HCT116 (cell line): Measurements from ENCODE around the gene VANGL1. TPM values are rescaled to one million over a fixed set of nuclear protein-coding genes. Genes with fewer than 3 reads are reported as not detected.

Experiments used
- ATAC-seq: fragments of 200-7000 bp; cut with Tn5 transposase; 2 replicates; pipeline ENCODE4 v1.9.1; 2020; ENCODE audit warnings: mild to moderate bottlenecking, moderate library complexity
- BruUV-seq: library from RNA; stranded (reverse); fragments of 400-500 nt; replicated peaks from 2 replicates; lab custom pipeline; 2021; lab: Mats Ljungman, UMichigan
- CTCF ChIA-PET: fragments of 300-600 bp; sonication (Branson Sonifier 250); formaldehyde crosslinking; loops from one replicate; lab custom pipeline; 2021; ENCODE audit warnings: antibody characterized with exemption; lab: Charles Lee
- POLR2A ChIA-PET: fragments of 300-600, 350-600 bp; sonication (Branson Sonifier 250); formaldehyde crosslinking; loops from one replicate; lab custom pipeline; 2021; ENCODE audit warnings: antibody characterized with exemption; lab: Charles Lee
- RAD21 ChIA-PET, 2 experiments: fragments of 300-600 bp; sonication (Branson Sonifier 250); formaldehyde crosslinking; loops; one replicate each; lab custom pipeline; 2023; ENCODE audit warnings: low total read pairs in 2 of 2; ENCODE audit not compliant: uncharacterized antibody in 2 of 2, unreplicated experiment in 2 of 2, low non-redundant PET in 1 of 2; lab: Charles Lee
- DNase-seq: peaks from one replicate; pipeline ENCODE4 v3.0.0-alpha.2; 2010; ENCODE audit warnings: low read depth, low spot score
- H2AFZ ChIP-seq: fragments of 200-600 bp; shearing (Covaris generic), sonication (generic); 2 replicates; pipeline ENCODE4 v1.6.1; 2017; ENCODE audit warnings: low read depth, mixed run types, mixed read lengths, antibody characterized with exemption, low read length; ENCODE audit not compliant: poor library complexity, severe bottlenecking
- H3K27ac ChIP-seq: 2 replicates; pipeline ENCODE4 v1.5.1; 2012; ENCODE audit warnings: low read depth, low read length
- H3K27me3 ChIP-seq: fragments of 200-600 bp; sonication (generic); 2 replicates; pipeline ENCODE4 v1.6.1; 2016; ENCODE audit warnings: mixed run types, low read length, mixed read lengths; ENCODE audit not compliant: insufficient read depth
- H3K36me3 ChIP-seq, 2 experiments: fragments of 200-500 bp in 1 of 2; fragments of 200-600 bp in 1 of 2; sonication (Bioruptor generic) in 1 of 2; sonication (generic) in 1 of 2; 2 replicates each; pipeline versions ENCODE4 v1.5.1 to v1.6.1; 2014 to 2016; ENCODE audit warnings: low read length in 2 of 2, inconsistent platforms in 1 of 2, mixed read lengths in 1 of 2, mixed run types in 1 of 2; ENCODE audit not compliant: insufficient read depth in 2 of 2, control insufficient read depth in 1 of 2
- H3K4me1 ChIP-seq, 2 experiments: fragments of 200-600 bp in 1 of 2; sonication (generic) in 1 of 2; 2 replicates each; pipeline versions ENCODE4 v1.5.1 to v1.6.1; 2012 to 2017; ENCODE audit warnings: low read length in 2 of 2, inconsistent platforms in 1 of 2, mild to moderate bottlenecking in 1 of 2, mixed read lengths in 1 of 2, mixed run types in 1 of 2, moderate library complexity in 1 of 2; ENCODE audit not compliant: insufficient read depth in 2 of 2, control insufficient read depth in 1 of 2
- H3K4me2 ChIP-seq: fragments of 200-600 bp; sonication (generic); 2 replicates; pipeline ENCODE4 v1.6.1; 2017; ENCODE audit warnings: mixed run types, low read length, mixed read lengths
- H3K4me3 ChIP-seq, 2 experiments: fragments of 200-600 bp in 1 of 2; sonication (generic) in 1 of 2; replicated peaks in 1 of 2; 2 replicates each; pipeline ENCODE4 v1.5.1; 2011 to 2016; ENCODE audit warnings: low read length in 2 of 2, control low read depth in 1 of 2, low read depth in 1 of 2, mild to moderate bottlenecking in 1 of 2, mixed read lengths in 1 of 2, mixed run types in 1 of 2
- H3K79me2 ChIP-seq: fragments of 200-600 bp; sonication (generic); 2 replicates; pipeline ENCODE4 v1.6.1; 2017; ENCODE audit warnings: mild to moderate bottlenecking, mixed run types, low read length, moderate library complexity, mixed read lengths; ENCODE audit not compliant: insufficient read depth
- H3K9ac ChIP-seq: fragments of 200-600 bp; sonication (generic); 2 replicates; pipeline ENCODE4 v1.6.1; 2016; ENCODE audit warnings: low read length, mixed read lengths
- H3K9me2 ChIP-seq: fragments of 200-600 bp; sonication (generic), shearing (Covaris generic); 2 replicates; pipeline ENCODE4 v1.6.1; 2017; ENCODE audit warnings: mixed run types, mild to moderate bottlenecking, moderate library complexity; ENCODE audit not compliant: insufficient read depth
- H3K9me3 ChIP-seq, 2 experiments: fragments of 200-500 bp in 1 of 2; fragments of 200-600 bp in 1 of 2; sonication (Bioruptor generic) in 1 of 2; sonication (generic) in 1 of 2; 2 replicates each; pipeline ENCODE4 v1.6.1; 2014 to 2017; ENCODE audit warnings: low read length in 2 of 2, mixed read lengths in 2 of 2, inconsistent platforms in 1 of 2, low read depth in 1 of 2, mild to moderate bottlenecking in 1 of 2, mixed run types in 1 of 2, moderate library complexity in 1 of 2; ENCODE audit not compliant: control insufficient read depth in 1 of 2, insufficient read depth in 1 of 2
- H4K20me1 ChIP-seq: fragments of 200-600 bp; sonication (generic), shearing (Covaris generic); 2 replicates; pipeline ENCODE4 v1.6.1; 2017; ENCODE audit warnings: mixed run types, mild to moderate bottlenecking, moderate library complexity; ENCODE audit not compliant: insufficient read depth
- ATF3 ChIP-seq: IDR thresholded peaks from 2 replicates; pipeline ENCODE4 v1.6.1; 2012
- EGR1 ChIP-seq: IDR thresholded peaks from 2 replicates; pipeline ENCODE4 v1.6.1; 2012; ENCODE audit warnings: low read depth
- EZH2 ChIP-seq: fragments of 200-600 bp; sonication (generic); IDR thresholded peaks from 2 replicates; pipeline ENCODE4 v1.6.1; 2017; ENCODE audit warnings: antibody characterized with exemption, mixed run types
- EZH2phosphoT487 ChIP-seq: fragments of 200-600 bp; IDR thresholded peaks from 2 replicates; pipeline ENCODE4 v1.6.1; 2018; ENCODE audit warnings: antibody characterized with exemption, borderline replicate concordance
- POLR2A ChIP-seq: IDR thresholded peaks from 2 replicates; pipeline ENCODE4 v1.7.0; 2011; ENCODE audit warnings: borderline replicate concordance; ENCODE audit not compliant: insufficient read depth, insufficient read length; ENCODE audit errors: extremely low read depth
- POLR2AphosphoS5 ChIP-seq: IDR thresholded peaks from 2 replicates; pipeline ENCODE4 v1.6.1; 2011; ENCODE audit warnings: mild to moderate bottlenecking, low read depth, low read length, moderate library complexity
- RAD21 ChIP-seq: IDR thresholded peaks from 2 replicates; pipeline ENCODE4 v1.6.1; 2012; ENCODE audit warnings: low read depth, mild to moderate bottlenecking
- SP1 ChIP-seq: IDR thresholded peaks from 2 replicates; pipeline ENCODE4 v1.6.1; 2012; ENCODE audit warnings: low read depth
- TCF7L2 ChIP-seq: IDR thresholded peaks from 2 replicates; pipeline ENCODE4 v1.7.0; 2011; ENCODE audit warnings: borderline replicate concordance, inconsistent platforms; ENCODE audit not compliant: insufficient read depth, insufficient read length; ENCODE audit errors: extremely low read depth
- YY1 ChIP-seq: IDR thresholded peaks from 2 replicates; pipeline ENCODE4 v1.6.1; 2011; ENCODE audit warnings: low read length, low read depth, moderate library complexity, mild to moderate bottlenecking; ENCODE audit not compliant: insufficient replicate concordance; ENCODE audit errors: extremely low read depth
- ZFX ChIP-seq: fragments of 450-650 bp; IDR thresholded peaks from 2 replicates; pipeline ENCODE4 v1.6.1; 2017
- ZNF274 ChIP-seq: fragments of 200-500 bp; sonication (Bioruptor generic); IDR thresholded peaks from 2 replicates; pipeline ENCODE4 v1.6.1; 2014; ENCODE audit warnings: mild to moderate bottlenecking, low read depth, low read length, inconsistent platforms
- intact Hi-C: fragments of 100-400 bp; cut with micrococcal nuclease; formaldehyde crosslinking; loops from 2 replicates; pipeline ENCODE4 v1.10.0; 2022
- total RNA-seq: library from RNA; stranded (reverse); gene quantifications from one replicate; pipeline ENCODE4 v1.2.1, GENCODE V29; 2021; ENCODE audit not compliant: unreplicated experiment
- TF ChIP-seq, protein P1 (sequence below): IDR thresholded peaks from 2 replicates; pipeline ENCODE4 v1.6.1; 2012; ENCODE audit warnings: low read depth
- TF ChIP-seq, protein P2 (sequence below): IDR thresholded peaks from 2 replicates; pipeline ENCODE4 v1.6.1; 2012

The VANGL1 gene
- total RNA-seq, 1 experiment from 2014 or later: 23.5 TPM

DNA sequence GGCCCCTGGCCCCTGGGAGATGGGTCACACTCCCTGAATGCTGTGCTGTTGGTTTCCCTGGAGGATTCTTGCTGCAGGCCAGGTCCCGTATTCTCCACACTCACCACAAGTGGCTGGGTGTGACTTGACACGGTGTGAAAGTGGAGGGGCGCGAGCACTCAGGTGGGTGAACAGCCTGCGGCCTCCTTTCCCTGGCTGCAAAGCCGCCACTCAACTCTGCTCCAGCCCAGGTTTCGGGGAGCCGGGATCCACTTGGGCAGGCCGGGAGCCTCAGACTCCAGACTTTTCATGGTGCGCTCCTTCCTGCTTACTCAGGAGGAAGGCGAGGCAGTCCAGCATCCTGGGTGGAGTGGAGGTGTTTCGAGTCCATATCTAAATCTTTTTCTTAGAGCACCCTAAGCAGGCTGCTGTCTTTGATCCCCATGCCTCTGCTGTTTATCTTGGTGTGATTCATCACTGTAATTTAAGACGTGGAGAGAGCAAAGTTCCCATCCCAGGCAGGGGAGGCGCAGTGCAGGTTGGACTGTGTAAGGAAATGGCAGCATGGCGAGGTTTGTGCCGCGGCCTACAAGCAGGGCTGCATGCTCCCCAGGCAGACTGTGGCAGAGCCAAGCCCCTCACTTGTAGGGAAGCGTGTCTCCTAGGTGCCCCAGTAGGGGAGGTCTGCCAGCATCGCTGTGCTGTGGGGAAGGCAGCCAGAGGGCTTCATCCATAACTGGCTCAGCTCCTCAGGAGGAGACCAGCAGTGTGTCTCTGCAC is 29.6 kb downstream of the VANGL1 start (continued):
- no peak for TF ChIP-seq ATF3
- no peak for TF ChIP-seq EZH2phosphoT487
- TF ChIP-seq EGR1: no peak
- TF ChIP-seq RAD21: peak; percentile 16

DNA sequence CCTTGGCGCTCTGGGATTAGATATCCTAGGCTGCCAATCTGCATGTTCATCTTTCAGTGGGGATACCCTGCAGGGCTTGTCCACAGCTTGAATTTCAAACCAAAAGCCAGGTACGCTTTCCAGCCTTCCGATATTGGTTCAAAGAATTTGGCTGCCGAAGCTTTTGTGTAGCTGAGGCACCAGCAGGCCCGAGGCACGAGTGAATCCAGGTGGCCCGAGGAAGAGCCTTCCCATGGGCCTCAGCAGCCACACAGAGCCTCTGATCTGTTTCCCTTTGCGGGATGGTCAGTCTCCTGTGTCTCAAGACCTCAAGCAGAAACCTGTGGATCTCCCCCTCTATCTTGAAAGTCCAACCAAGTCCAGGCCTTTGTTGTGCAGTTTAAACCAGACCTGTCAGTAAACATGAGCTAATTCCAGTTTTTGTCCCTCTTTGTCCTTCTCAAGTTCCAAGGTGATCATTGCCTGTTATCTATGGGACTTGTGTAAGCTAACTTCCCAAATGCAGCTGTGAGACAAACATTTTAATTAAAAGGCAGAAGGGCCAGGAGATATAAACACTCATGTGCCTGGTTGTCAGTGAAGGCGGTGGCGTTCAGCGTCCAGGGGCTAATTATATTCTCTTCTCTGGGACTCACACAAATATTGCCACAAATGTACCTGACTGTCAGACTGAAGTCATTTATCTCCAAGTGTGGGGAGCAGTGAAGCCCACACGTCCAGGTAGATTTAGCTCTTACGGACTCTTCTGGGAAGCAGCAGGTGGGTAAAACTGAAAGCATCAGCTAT is 30.6 kb downstream of the VANGL1 start:
- Histone ChIP-seq H3K27me3 (no peaks in the 10 kb centered on the region), H3K27ac (peak overlapping the region; percentile 90), H4K20me1 (peaks cover 3% of the 10 kb centered on the region; the same call in 1 of the 2 replicates), H3K79me2 (peaks cover 14% of the 10 kb centered on the region), H3K4me3 (no peak overlapping the region), H3K36me3 (no peaks in the 10 kb centered on the region), H3K9me2 (no peaks in the 10 kb centered on the region), H2AFZ (no peak overlapping the region), H3K4me1 (peaks cover 64 to 87% of the 10 kb centered on the region in 2 experiments), H3K9ac (peak overlapping the region; percentile 54), H3K9me3 (no peaks in the 10 kb centered on the region), H3K4me2 (peak overlapping the region; percentile 85)
- TF ChIP-seq YY1 (no peak), TCF7L2 (no peak), POLR2A (no peak), POLR2AphosphoS5 (no peak), ZNF274 (no peak), EZH2 (no peak), EGR1 (no peak), SP1 (no peak), ZFX (no peak)
- TF ChIP-seq, protein P1, sequence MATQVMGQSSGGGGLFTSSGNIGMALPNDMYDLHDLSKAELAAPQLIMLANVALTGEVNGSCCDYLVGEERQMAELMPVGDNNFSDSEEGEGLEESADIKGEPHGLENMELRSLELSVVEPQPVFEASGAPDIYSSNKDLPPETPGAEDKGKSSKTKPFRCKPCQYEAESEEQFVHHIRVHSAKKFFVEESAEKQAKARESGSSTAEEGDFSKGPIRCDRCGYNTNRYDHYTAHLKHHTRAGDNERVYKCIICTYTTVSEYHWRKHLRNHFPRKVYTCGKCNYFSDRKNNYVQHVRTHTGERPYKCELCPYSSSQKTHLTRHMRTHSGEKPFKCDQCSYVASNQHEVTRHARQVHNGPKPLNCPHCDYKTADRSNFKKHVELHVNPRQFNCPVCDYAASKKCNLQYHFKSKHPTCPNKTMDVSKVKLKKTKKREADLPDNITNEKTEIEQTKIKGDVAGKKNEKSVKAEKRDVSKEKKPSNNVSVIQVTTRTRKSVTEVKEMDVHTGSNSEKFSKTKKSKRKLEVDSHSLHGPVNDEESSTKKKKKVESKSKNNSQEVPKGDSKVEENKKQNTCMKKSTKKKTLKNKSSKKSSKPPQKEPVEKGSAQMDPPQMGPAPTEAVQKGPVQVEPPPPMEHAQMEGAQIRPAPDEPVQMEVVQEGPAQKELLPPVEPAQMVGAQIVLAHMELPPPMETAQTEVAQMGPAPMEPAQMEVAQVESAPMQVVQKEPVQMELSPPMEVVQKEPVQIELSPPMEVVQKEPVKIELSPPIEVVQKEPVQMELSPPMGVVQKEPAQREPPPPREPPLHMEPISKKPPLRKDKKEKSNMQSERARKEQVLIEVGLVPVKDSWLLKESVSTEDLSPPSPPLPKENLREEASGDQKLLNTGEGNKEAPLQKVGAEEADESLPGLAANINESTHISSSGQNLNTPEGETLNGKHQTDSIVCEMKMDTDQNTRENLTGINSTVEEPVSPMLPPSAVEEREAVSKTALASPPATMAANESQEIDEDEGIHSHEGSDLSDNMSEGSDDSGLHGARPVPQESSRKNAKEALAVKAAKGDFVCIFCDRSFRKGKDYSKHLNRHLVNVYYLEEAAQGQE: no peak
- TF ChIP-seq, protein P2, sequence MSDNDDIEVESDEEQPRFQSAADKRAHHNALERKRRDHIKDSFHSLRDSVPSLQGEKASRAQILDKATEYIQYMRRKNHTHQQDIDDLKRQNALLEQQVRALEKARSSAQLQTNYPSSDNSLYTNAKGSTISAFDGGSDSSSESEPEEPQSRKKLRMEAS: no peak
- CTCF ChIA-PET: interaction anchor here (5.9 kb wide), 1 partner anchor 34 kb away, joined by 32 read pairs; no protein-coding TSS in a partner anchor
- no peak for DNase-seq
- BruUV-seq: no TSS peak
- RAD21 ChIA-PET: no interaction called here
- POLR2A ChIA-PET: no interaction called here
- intact Hi-C loops: loop anchor here (5.0 kb wide), 1 partner anchor 750 kb away; no protein-coding TSS in a partner anchor
- ATAC-seq: no peak
